GM13977 (cell line): ENCODE data around the gene SLC16A9.
"Not testable (repeated sequence)": the region's sequence is repeated elsewhere in the genome, so short reads cannot be mapped to it uniquely, and the experiment has no call there.

Experiments used
- DNase-seq: peaks from one replicate; pipeline ENCODE4 v3.0.0; 2012; ENCODE audit warnings: low spot score
- in situ Hi-C: fragments of 300-500 bp; cut with MboI; formaldehyde crosslinking; loops from one replicate; pipeline ENCODE4 v1.12.0; 2022; ENCODE audit warnings: low sequenced_read_pairs, low pct_unique_long_range_greater_than_20kb, mixed read lengths, inconsistent platforms; ENCODE audit not compliant: unreplicated experiment
- TF ChIP-seq, protein P1 (sequence below): IDR thresholded peaks from 2 replicates; pipeline ENCODE4 v1.5.1; 2012; ENCODE audit warnings: mild to moderate bottlenecking, control low read depth; ENCODE audit not compliant: insufficient read depth; ENCODE audit errors: extremely low read depth, missing control alignments

Gene SLC16A9

DNA sequence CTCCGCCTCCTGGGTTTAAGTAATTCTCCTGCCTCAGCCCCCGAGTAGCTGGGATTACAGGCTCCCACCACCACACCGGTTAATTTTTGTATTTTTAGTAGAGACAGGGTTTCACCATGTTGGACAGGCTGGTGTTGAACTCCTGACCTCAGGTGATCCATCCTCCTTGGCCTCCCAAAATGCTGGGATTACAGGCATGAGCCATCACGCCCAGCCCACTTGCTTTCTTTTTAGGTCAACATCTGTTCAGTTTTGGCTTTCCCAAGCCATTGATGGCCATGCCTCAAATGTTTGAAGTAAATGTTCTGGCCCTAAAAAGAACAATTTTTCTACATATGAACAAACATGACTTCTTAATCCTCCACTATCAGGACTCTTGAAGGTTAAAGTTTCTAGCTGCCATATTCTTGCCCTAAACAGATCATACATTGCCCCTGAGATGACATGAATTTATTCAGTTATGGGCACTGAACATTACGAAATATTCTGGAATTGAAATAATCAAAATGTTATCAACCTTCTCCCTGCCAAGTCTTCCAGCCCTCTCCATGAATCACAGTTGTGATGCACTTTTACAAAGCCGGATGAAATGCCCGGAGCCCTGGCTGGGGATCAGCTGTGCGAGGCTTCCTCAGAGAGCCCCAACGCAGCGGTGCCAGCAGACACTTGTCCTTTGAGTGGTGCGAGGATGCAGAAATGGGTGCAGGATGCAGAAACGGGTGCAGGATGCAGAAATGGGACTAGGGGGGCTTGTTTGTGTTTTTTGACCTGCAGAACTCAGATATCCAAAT is 40.7 kb upstream of the SLC16A9 start:
- no peak for DNase-seq
- in situ Hi-C loops = no loop called here

DNA sequence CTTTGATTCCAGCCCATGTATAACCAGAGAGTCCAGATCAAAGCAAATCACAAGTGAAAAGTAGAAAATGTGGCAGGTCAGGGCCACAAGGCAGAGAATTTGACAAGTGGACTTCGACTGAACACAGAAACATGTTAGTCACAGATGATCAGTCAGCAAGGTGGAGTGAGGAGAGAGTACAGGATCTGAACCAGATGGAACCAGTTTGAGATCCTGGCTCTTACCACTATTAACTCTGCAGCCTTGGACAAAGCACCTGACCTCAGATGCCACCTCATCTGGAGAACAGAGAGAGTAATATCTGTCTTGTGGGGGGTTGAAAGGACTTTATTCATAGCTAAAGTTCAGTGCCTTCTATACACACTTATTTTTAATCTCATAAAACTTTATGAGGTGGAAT is 39.2 kb upstream of the SLC16A9 start:
- no peak for DNase-seq
- in situ Hi-C loops = no loop called here
- TF ChIP-seq, protein P1, sequence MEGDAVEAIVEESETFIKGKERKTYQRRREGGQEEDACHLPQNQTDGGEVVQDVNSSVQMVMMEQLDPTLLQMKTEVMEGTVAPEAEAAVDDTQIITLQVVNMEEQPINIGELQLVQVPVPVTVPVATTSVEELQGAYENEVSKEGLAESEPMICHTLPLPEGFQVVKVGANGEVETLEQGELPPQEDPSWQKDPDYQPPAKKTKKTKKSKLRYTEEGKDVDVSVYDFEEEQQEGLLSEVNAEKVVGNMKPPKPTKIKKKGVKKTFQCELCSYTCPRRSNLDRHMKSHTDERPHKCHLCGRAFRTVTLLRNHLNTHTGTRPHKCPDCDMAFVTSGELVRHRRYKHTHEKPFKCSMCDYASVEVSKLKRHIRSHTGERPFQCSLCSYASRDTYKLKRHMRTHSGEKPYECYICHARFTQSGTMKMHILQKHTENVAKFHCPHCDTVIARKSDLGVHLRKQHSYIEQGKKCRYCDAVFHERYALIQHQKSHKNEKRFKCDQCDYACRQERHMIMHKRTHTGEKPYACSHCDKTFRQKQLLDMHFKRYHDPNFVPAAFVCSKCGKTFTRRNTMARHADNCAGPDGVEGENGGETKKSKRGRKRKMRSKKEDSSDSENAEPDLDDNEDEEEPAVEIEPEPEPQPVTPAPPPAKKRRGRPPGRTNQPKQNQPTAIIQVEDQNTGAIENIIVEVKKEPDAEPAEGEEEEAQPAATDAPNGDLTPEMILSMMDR = no peak

More for the DNA sequence above, 40.7 kb upstream of the SLC16A9 start:
- TF ChIP-seq, protein P1 = no peak

DNA sequence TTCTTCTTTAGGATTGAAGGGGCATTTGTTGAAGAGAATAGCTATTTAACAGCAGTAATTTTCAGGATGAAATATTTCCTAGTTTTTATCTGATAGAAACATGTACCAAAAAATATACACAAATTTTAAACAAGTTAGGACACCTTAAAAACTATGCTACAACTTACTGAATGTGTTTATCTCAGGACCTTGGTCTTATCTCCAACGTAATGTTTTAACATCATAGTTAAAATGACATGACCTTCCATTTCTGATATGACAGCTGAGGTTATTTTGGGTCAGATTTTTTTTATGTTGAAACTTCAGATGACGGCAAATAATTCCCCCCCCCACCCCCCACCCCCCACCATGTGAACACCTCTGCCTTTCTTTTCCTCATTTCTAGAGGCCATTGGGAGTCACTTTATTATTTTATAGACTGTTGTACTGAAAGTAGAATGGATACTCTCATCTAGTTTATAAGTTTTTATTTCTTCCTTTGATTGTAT is 35.6 kb upstream of the SLC16A9 start:
- TF ChIP-seq, protein P1 = no peak
- no peak for DNase-seq
- in situ Hi-C loops = no loop called here

DNA sequence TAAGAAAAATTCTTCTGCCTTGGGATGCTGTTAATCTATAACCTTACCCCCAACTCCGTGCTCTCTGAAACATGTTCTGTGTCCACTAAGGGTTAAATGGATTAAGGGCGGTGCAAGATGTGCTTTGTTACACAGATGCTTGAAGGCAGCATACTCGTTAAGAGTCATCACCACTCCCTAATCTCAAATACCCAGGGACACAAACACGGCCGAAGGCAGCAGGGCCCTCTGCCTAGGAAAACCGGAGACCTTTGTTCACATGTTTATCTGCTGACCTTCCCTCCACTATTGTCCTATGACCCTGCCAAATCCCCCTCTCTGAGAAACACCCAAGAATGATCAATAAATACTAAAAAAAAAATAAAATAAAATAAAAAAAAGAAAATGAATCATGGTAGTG is 35.1 kb upstream of the SLC16A9 start:
- in situ Hi-C loops = not testable (repeated sequence)

DNA sequence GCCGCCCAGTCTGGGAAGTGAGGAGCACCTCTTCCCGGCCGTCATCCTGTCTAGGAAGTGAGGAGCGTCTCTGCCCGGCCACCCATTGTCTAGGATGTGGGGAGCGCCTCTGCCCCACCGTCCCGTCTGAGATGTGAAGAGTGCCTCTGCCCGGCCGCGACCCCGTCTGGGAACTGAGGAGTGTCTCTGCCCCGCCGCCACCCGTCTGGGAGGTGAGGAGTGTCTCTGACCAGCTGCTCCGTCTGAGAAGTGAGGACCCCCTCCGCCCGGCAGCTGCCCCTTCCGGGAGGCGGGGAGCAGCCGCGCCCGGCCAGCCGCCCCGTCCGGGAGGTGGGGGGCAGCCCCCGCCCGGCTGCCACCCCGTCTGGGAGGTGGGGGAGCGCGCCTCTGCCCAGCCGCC is 34.5 kb upstream of the SLC16A9 start:
- DNase-seq, in situ Hi-C loops: not testable (repeated sequence)

More for the DNA sequence above, 35.1 kb upstream of the SLC16A9 start:
- not testable (repeated sequence) for DNase-seq

DNA sequence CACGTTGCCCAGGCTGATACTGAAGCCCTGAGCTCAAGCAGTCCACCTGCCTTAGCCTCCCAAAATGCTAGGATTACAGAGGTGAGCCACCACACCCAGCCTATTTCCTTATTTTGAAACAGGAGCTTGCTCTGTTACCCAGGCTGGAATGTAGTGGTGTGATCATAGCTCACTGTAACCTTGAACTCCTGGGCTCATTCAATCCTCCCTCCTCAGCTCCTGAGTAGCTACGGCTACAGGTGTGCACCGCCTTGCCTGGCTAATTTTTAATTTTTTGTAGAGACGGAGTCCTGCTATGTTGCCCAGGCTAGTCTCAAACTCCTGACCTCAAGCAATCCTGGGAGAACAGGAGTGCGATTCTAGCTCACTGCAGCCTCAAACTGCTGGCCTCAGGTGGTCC is 31.9 kb upstream of the SLC16A9 start:
- TF ChIP-seq, protein P1 = no peak
- in situ Hi-C loops = no loop called here
- no peak for DNase-seq

DNA sequence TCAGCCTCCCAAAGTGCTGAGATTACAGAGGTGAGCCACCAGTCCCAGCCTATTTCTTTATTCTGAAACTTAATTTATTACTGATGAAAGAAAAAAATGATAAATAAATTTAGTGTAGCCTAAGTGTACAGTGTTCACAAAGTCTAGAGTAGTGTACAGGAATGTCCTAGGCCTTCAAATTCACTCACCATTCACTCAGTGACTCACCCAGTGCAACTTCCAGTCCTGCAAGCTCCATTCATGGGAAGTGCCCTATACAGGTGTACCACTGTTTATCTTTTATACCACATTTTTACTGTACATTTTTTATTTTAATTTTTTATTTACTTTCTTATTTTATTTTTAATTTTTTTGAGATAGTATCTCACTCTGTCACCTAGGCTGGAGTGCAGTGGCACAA is 31.4 kb upstream of the SLC16A9 start:
- DNase-seq = no peak
- TF ChIP-seq, protein P1 = no peak
- in situ Hi-C loops = no loop called here
